Neural progenitor cell (in vitro differentiated cells): ENCODE measurements around the gene RAD23B.

ENCODE experiments used
- EZH2 ChIP-seq: fragments of 200-600 bp; sonication (generic); IDR thresholded peaks from 2 replicates; pipeline ENCODE4 v1.6.1; 2017; ENCODE audit warnings: antibody characterized with exemption, mild to moderate bottlenecking, moderate library complexity
- EZH2phosphoT487 ChIP-seq: fragments of 200-600 bp; sonication (generic); IDR thresholded peaks from 2 replicates; pipeline ENCODE4 v1.6.1; 2017; ENCODE audit warnings: antibody characterized with exemption
- TF ChIP-seq, protein P1 (sequence below): fragments of 200-600 bp; sonication (generic); IDR thresholded peaks from 2 replicates; pipeline ENCODE4 v1.5.1; 2017; ENCODE audit warnings: antibody characterized with exemption, mild to moderate bottlenecking

DNA sequence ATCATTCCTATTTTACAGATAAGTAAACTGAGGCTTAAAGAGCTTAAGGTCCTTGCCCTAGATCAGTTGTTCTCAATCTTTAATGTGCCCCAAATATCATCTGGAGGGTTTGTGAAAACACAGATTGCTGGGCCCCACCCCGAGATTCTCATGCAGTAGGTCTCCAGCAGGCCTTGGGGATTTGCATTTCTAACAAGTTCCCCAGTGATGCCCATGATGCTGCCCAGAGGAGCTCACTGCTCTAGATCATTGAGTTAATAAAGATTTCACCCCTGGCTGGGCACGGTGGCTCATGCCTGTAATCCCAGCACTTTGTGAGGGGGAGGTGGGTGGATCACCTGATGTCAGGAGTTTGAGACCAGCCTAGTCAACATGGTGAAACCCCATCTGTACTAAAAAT is 42.8 kb upstream of the RAD23B start:
- TF ChIP-seq, protein P1, sequence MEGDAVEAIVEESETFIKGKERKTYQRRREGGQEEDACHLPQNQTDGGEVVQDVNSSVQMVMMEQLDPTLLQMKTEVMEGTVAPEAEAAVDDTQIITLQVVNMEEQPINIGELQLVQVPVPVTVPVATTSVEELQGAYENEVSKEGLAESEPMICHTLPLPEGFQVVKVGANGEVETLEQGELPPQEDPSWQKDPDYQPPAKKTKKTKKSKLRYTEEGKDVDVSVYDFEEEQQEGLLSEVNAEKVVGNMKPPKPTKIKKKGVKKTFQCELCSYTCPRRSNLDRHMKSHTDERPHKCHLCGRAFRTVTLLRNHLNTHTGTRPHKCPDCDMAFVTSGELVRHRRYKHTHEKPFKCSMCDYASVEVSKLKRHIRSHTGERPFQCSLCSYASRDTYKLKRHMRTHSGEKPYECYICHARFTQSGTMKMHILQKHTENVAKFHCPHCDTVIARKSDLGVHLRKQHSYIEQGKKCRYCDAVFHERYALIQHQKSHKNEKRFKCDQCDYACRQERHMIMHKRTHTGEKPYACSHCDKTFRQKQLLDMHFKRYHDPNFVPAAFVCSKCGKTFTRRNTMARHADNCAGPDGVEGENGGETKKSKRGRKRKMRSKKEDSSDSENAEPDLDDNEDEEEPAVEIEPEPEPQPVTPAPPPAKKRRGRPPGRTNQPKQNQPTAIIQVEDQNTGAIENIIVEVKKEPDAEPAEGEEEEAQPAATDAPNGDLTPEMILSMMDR, result no peak
- no peak for TF ChIP-seq EZH2phosphoT487
- TF ChIP-seq EZH2, result no peak
